Ishikawa (cell line): ENCODE data around the gene PCSK1.

Experiments used
- MAX ChIP-seq: IDR thresholded peaks from 2 replicates; pipeline ENCODE4 v1.6.1; 2012
- RAD21 ChIP-seq: IDR thresholded peaks from 2 replicates; pipeline ENCODE4 v1.6.1; 2012; ENCODE audit warnings: low read depth
- TAF1 ChIP-seq: IDR thresholded peaks from 2 replicates; pipeline ENCODE4 v1.6.1; 2012; ENCODE audit warnings: low read depth, mild to moderate bottlenecking
- TCF12 ChIP-seq: IDR thresholded peaks from 2 replicates; pipeline ENCODE4 v1.6.1; 2012; ENCODE audit warnings: low read depth
- TEAD4 ChIP-seq: IDR thresholded peaks from 2 replicates; pipeline ENCODE4 v1.6.1; 2012
- USF1 ChIP-seq: IDR thresholded peaks from 2 replicates; pipeline ENCODE4 v1.6.1; 2012
- YY1 ChIP-seq: IDR thresholded peaks from 2 replicates; pipeline ENCODE4 v1.6.1; 2012; ENCODE audit warnings: low read depth

GRCh38 chr5:96381526-96381925 lies 51.5 kb downstream of the PCSK1 start:
- TF ChIP-seq TAF1 (no peak), TEAD4 (no peak), TCF12 (no peak), RAD21 (no peak), MAX (no peak), YY1 (no peak), USF1 (no peak)
